ENCODE results near the gene KCNK7.

Gene KCNK7

DNA sequence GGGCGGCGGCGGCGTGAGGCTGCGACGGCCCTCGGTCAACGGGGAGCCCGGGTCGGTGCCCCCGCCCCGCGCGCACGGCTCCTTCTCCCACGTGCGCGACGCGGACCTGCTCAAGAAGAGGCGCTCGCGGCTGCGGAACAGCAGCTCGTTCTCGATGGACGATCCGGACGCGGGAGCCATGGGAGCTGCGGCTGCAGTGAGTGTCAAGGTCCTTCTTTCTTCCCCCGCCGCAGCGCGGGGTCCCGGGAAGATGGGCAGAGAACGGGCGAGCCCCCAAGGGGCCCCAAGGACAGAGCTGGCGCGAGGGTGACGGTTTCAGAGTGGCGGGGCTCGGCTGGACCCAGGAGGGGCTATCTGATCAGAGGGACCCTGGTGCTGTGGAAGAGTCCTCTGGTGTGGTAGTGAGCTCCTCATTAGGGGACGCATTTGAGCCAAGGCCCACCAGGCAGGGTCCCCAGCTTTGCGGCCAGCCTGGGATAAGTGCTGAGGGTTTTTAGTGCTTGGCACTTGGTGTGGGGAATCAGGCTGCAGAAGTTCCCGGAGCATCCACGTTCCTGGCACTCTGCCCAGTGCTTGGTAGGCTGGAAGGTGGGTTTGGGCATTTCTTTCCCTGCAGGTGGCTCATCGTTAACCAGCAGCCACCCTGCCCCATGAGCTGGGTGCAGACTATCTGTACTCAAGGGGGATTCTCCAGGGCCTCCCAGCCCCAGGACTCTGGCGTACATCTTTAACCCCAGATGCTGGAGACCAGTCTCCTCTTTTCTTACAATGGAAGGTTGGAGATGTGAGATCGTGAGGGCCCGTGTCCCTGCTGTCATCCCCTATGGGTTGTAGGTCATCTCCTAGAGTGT, 10.0 kb downstream of the KCNK7 start:
- peak; percentile 33 for DNase-seq

DNA sequence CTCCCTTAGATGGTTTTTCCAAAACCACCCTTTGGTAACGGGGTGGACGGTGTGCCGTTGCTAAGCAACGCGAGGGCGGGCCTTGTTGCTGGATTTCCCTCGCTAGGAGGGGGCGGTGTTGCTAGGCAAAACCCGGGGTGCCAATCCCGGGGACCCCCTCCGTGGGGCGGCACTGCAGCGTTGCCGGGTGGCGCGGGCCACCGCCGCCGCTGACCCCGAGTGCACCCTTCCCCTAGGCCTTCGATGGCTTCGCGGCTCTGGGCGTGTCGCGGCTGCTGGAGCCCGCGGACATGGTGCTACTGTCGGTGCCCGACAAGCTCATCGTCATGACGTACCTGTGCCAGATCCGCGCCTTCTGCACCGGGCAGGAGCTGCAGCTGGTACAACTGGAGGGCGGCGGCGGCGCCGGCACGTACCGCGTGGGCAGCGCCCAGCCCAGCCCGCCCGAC, 10.9 kb downstream of the KCNK7 start:
- DNase-seq, result peak; percentile 70

DNA sequence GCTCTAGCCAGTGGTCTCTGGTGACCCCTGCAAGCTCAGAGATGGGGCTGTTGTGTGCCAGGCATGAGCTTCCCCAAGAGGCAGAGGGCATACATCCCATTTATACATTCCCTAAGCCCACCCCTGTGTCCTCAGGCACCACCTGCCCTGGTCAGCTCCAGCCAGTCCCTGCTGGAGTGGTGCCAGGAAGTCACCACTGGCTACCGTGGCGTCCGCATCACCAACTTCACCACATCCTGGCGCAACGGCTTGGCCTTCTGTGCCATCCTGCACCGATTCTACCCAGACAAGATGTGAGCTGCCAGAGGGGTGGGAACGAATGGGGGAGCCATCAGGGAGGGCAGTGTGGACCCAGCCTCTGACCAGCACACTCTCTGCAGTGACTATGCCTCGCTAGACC, 11.5 kb downstream of the KCNK7 start:
- DNase-seq, result no peak

DNA sequence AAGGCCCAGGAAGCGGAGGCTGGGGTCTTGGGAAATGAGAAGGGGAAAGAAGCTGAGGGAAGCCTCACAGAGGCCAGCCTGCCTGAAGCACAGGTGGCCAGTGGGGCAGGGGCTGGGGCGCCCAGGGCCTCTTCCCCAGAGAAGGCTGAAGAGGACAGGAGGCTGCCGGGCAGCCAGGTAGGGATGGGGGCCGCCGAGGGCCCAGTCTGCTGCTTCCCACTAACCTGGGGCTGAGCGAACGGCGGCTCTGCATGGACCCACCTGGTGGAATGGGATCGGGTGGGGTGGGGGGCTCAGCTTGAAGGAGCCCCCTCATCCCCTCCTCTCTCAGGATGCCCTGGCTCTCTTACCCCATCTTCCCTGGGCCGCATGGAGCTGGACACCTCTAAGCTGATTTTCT, 12.0 kb downstream of the KCNK7 start:
- no peak for DNase-seq

DNA sequence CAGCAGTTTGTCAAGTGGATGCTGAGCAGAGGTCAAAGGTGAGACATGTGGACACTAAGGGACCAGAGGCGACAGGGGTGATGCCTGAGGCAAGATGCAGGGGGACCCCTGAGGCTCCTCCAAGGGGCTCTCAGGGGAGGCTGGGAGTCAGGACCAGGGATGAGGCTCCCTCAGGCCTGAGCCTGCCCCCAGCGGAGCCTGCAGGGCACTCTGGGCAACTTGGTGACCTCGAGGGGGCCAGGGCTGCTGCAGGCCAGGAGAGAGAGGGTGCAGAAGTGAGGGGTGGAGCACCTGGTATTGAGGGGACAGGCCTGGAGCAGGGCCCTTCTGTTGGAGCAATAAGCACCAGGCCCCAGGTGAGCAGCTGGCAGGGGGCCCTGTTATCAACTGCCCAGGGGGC, 13.7 kb downstream of the KCNK7 start:
- no peak for DNase-seq

DNA sequence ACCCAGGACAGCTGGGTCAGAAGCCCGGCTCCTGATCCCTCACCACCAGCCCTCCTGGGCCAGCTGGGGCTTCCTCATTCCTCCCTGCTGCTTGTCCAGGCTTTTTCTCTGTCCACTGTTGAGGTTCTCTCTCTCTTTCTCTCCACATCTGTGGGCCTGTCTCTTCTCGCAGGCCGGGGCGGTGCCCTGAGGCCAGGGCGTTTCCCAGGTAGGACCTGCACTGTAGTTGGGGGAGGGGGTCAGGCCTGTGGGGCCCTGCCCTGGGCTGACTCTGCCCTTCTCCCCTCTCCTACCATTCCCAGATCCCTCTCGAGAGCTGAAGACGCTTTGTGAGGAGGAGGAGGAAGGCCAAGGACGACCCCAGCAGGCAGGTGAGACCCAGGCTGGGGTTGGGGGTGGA, 14.8 kb downstream of the KCNK7 start:
- no peak for DNase-seq

DNA sequence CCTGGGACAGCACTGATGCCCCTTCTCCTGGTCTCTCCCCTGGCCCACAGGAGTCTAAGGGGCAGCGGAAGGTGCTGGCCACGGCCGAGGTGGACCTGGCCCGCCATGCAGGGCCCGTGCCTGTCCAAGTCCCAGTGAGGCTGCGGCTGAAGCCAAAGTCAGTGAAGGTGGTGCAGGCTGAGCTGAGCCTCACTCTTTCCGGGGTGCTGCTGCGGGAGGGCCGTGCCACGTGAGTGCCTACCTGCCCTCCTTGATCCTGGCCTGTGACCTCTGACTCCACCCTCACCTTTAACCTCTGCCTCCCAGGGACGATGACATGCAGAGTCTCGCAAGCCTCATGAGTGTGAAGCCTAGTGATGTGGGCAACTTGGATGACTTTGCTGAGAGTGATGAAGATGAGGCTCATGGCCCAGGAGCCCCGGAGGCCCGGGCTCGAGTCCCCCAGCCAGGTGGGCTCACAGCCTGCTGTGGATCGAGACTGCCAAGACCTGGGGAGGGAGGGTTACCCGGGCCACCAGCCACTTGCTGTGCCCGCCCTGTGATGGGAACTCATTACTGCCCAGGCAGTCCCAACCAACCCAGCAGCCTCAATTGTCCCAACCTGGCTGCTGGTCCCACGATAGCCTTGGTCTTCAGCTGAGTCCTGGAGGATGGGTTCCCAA, 15.4 kb downstream of the KCNK7 start:
- no peak for DNase-seq

DNA sequence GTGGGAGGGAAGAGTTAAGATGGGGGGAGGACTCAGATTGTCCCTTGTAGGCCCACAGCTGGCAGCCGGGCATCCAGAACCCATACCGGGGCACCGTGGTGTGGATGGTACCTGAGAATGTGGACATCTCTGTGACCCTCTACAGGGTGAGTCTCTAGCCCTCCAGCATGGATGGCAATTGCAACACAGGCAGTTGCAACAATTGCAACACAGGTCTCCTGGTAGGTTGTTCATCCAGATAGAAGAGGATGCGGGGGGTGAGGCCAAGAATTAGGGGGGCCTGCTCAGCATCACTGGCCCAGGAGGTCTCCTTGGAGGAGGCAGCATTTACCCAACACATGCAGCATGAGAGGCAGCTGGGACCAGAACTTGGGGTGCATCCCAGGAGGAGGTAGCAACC, 16.3 kb downstream of the KCNK7 start:
- DNase-seq, result no peak

DNA sequence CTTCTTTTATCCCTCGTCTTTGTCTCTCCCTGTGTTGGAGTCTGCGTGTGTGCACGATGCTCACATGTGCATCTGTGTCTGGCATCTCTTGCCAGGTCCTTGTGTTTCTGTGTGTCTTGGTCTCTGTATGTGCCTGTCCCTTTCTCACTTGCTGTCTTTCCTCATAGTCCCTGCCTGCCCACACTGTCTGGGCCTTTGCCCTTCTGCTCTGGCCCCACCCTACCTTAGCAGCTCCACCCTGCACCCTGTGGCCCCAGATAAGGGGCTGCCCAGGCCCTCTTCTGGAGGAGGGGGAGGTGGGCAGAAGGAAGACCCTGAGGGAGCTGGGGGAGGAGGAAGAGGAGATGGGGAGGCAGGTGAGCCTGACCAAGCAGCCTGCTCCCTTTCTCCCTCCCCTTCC, 16.9 kb downstream of the KCNK7 start:
- DNase-seq, result no peak

DNA sequence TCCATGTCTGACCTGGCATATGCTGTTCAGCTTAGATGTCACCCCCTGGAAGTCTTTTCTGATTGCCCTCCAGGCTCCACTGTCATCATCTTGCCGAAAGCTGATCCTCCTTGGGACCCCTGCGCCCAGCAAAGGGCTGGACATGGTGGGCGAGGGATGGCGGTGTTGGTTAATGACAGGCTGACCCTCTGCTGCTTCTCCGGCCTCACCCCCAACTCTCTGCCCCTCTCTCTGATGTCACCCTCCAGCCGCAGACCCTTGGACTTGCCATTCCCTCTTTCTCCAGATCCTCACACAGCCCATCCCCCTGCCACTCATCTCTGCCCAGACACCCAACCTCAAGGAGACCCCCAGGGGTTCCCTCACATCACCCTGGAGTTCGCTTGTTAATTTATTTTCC, 17.5 kb downstream of the KCNK7 start:
- DNase-seq, result no peak

DNA sequence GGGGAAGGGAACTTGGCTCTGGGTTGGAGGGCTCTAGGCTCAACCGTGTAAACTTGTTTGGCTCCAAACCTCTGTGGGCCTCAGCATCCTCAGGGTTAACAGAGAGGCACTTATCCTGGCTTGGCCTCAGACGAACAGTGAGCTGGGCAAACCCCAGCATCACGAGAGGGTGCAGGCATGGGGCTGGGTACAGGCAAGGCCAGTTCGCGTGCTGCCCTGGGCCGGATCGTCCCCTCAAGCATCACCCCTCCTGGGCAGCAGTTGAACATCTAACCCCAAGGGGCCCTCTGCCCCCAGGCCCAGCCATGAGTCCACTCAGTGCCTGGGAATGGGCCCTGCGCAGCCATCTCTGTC, 17.9 kb downstream of the KCNK7 start:
- no peak for DNase-seq

DNA sequence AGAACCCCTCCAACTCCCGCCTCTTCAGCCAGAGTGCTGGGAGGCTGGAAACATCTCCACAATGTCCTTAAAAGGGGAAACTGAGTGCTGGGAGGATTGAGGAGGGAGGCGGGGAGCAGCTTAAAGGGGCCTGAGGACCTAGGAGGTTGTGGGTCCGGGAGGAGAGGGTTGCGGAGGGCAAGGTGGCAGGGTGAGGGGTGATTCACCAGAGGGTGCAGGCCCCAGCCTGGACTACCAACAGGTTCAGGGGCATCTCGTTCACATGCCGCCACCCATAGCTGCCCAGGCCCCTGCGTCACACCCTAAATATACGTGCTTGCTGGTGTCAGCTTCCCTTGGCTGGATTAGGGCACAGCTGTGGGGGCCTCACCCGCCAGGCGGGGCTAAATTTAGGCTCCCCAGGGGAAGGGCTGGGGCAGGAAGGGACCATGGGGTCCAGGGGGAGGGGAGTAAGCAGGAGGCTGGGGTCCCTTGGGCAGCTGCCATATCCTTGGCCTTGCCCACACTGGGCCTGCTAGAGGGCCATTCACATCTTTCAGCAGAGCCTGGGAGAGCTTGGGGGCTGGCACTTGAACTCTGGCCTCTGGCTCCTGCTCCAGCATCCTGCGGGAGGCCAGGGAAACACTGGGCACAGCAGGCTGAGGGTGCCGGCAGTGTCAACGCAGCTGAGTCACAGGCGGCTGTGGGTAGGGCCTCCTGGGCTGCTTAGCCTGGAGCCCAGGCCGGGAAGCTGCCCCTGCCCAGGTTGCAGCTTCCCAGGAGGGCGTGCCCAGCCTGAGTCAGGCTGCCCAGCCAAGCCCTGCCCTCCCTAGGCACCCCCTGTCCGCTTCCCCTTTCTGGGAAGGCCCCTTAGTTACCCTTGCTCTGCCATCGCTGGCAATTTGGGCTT, 18.5 kb downstream of the KCNK7 start:
- peak; percentile 26 for DNase-seq

DNA sequence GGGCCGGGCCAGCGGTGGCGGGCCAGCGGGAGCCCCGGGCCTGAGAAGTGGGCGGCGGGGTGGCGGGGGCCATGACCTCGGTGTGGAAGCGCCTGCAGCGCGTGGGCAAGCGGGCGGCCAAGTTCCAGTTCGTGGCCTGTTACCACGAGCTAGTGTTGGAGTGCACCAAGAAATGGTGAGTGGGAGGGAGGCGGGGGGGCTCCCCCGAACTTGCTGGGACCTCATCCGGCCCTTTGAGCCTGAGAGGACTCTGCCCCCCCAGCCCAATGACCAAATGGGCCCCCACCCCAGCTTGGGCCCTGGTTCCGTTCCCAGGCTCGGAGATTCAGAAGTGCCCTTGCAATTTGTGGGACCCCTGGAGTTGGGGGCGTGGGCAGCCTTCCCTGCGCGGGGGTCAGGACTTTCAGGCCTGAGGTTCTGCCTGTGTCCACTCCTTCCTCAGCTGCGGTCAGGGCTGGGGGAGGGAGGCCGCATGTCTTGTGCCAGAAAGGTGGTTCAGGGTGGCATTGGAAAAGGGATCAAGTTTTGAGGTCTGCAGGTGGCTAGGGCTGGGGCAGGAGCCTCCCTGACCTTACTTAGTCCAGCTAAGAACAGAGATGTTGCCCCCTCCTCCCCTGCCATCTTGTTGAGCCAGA, 19.3 kb downstream of the KCNK7 start:
- DNase-seq, result no peak

DNA sequence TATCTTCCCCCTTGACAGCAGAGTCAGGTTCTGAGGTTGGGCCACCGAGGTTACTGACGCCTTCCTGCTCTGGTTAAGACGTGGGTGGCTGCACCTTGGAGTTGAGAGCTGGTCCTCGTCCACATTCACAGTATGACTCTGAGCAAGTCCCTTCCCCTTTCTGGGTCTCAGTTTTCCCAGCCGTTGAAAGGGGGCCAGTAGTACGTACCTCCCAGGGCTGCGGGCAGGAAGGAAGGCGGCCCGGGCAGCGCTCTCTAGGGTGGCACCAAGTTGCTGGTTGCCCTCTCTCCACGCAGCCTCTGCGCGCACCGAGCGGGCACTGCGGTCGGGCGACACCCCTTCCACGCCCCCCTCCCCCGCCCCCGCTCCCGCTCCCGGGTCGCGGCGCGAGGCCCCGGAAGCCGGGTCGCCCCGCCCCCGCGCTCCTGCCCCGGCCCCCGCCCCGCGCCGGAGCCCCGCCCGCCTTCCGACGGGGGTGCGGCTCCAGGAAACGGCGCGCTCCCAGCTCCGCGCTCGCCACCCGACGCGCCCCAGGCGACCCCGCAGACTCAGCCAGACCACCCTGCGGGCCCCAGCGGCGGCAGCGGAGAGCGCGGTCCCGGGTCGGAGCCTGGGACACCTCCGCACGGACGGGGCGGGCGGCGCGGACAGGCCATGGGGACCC, 19.9 kb downstream of the KCNK7 start, which contains the start of gene EHBP1L1:
TSS of gene EHBP1L1 (plus strand) at position 486 of the 664 bp plus-strand sequence. CDS start 250 bp downstream, outside the sequence.
- peak; percentile 45 for DNase-seq

DNA sequence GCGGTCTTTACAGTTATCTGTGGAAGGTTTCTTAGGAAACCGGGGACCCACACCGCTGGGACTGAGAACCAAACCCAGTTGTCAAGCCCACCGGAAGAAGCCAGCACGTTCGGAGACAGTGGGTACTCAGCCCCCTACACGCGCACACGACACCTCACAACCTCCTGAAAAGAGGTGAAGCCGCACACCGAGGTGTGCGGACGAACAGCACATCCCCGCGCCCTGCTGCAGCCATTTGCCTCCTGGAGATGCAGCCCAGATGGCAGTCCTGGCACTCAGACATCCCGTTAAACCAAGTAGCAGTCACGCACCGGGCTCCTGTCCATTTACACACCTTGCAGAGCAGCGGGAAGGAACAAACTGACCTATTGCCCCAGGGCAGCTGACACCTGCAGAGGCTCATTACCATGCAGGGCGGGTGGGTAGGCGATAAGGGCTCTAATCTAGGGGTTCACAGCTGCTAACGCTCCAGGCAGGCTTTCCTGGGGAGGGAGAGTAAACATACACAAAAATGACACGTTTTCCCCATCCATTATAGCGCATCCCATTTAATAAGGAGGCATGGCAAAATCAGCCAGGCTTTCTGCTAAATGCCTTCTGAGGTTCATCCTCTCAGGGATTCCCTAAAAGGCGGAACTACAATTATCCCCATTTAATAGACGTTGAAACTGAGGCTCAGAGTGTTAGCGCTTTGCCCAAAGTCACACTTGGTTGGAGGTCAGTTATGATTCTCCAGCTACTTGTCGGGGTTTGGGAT, 20.6 kb downstream of the KCNK7 start:
- peak; percentile 22 for DNase-seq

DNA sequence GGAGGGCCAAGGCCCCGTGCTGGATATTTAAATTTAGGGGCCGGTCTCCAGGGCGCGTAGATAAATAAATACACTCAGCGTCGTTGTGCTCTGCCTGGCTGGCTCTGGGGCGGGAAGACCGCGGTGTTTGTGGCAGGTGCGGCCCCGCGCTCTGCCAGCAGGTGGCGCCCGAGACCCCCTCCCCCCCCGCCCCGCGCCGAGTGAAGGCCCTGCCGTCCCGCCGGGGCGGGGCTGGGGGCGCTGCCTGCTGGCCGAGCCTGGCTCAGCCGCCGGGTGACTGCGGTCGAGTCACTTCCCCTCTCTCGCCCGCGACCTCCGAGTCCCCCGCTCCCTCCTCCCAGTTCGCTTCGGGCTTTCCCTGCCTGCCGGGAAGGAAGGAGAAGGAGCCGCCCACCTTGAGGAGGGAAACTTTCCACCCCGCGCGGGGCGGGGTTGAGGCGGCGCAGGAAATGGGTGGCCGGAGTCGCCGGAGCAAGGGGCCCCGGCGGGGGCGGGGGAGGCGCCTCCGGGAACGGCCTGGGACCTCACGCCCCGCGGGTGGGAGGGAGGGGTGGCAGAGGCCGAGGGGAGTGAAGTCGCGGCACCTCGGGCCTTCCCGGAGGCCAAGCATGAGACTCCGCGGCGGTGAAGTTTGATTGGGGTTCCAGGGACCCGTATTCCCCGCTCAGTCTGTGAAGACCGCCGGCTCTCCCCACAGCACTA, 21.3 kb downstream of the KCNK7 start:
- peak; percentile 86 for DNase-seq

DNA sequence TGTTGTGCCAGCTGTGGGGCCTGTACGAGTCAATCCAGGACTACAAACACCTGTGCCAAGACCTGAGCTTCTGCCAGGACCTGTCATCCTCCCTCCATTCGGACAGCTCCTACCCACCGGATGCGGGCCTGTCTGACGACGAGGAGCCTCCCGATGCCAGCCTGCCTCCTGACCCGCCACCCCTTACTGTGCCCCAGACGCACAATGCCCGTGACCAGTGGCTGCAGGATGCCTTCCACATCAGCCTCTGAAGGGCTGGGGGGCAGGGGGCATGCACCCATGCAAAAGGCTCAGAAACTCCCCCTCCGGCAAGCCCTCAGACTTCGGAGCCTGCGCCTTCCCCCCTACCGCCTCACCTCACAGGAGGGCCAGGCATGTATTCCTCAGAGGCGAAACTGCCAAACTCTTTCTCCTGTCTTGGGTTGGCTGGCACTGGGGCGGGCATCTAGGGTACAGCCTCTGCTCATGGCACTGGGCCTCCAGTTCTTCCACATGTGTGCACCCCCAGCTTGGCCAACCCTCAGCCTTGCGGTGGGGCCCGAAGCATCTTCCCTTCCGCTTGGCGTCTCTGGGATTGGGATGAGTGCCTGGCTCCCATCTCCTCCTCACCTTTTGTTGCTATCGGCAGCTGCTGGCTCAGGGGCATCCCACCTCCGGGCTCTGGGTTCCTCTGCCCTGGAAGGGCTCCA, 22.1 kb downstream of the KCNK7 start:
- no peak for DNase-seq

DNA sequence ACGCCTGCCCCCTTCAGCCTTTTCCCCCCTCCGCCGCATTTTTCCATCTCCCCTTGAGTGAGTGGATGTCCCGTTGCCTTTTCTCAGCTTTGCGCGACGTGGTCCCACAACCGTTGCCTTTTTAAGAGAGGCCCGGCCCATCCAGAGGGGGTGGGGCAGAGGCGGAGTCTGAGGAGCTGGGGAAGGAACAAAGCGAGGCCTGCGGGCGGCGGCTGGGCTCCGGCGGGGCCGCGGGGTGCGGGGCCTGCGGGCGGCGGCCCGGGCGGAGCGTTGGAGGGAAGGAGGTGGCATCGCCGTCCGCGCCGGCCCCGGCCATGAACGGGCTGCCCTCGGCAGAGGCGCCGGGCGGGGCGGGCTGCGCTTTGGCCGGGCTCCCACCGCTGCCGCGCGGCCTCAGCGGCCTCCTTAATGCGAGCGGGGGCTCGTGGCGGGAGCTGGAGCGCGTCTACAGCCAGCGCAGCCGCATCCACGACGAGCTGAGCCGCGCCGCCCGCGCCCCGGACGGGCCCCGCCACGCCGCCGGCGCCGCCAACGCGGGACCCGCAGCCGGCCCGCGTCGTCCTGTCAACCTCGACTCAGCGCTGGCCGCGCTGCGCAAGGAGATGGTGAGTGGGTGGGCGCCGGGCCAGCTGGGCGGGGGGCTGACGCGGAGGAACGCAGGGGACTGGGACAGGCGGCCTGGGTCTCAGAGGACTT, 23.1 kb downstream of the KCNK7 start, which contains the start of gene FAM89B:
TSS of gene FAM89B (plus strand) at position 183 of the 696 bp plus-strand sequence. CDS start at position 315, 132 bp downstream.
- peak; percentile 96 for DNase-seq

DNA sequence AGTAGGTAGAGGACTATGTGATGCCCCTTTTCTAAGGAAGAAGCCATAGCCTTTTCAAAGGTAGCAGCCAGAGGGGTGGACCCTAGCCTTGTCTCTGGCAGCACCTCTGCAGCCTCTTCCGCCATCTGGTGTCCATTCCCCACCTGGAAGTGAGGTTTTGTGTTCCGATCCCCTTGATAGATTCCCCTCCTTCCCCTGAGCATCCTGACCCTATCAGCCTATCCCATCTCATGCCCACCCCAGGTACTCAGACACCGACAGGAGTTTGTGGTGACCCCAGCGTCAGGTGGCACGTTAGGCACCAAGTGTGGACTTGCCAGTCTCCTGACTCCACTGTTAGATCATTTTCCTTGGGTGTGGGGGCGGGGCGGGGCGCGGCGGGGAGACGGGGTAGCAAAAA, 23.7 kb downstream of the KCNK7 start:
- DNase-seq, result peak; percentile 77
